Measurements from ENCODE around the gene ZBTB32. TPM values are rescaled to one million over a fixed set of nuclear protein-coding genes. Genes with fewer than 3 reads are reported as not detected.

ZBTB32 gene
- polyA plus RNA-seq, 1 of the 3 experiments (the other 2 are of a cell fraction), result not detected

DNA sequence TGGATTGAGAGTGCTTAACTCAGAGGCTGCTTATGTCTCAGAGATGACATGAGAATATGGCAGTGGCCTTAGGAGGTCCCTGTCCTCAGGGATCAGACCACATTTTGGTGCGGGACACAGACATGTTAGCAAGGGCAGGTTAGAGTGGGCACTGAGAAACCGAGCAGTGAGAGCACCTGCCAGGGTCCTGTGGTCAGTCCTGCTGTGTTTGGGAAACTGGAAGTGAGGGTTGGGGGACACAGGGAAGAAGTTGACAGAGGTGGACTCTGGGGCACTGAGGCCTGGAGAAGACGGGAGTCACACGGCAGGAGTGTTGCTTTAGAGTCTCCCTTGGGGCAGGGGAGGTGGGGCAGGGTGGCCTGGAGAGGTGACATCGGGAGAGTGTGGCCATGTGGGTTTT, 30.5 kb downstream of the ZBTB32 start:
- DNase-seq, result no peak
- H3F3A ChIP-seq (replicated peaks; ENCODE audit: insufficient read depth), result peaks cover under 1% of the 10 kb centered on the region
- 87% methylated on average over 5 of the region's 5 CpGs for WGBS (ENCODE audit: low lambda C conversion rate)
- no peak overlapping the region for H3K4me2 ChIP-seq
- H3K27me3 ChIP-seq (ENCODE audit: insufficient read depth), result no peaks in the 10 kb centered on the region
- TF ChIP-seq RFX5 (IDR thresholded peaks at IDR 0.05; ENCODE audit: low read length) (no peak), PBX3 (IDR thresholded peaks at IDR 0.05) (no peak), REST (IDR thresholded peaks at IDR 0.05; ENCODE audit: low read depth, low read length) (no peak), EP300 (IDR thresholded peaks at IDR 0.05; ENCODE audit: borderline replicate concordance in 1 of 2, low read depth in 1 of 2, low read length in 1 of 2) (no peak), MXI1 (IDR thresholded peaks at IDR 0.05; ENCODE audit: low read depth, low read length) (no peak), FOXJ3 (CRISPR knock-in tag; IDR thresholded peaks at IDR 0.05) (no peak), TAF1 (IDR thresholded peaks at IDR 0.05; ENCODE audit: borderline replicate concordance, low read depth, low read length) (no peak), TCF12 (IDR thresholded peaks at IDR 0.05) (no peak), YY1 (IDR thresholded peaks at IDR 0.05; ENCODE audit: low read depth) (no peak), RCOR1 (IDR thresholded peaks at IDR 0.05; ENCODE audit: low read length) (no peak), GABPA (IDR thresholded peaks at IDR 0.05; ENCODE audit: low read depth) (no peak)
- TF ChIP-seq, protein P1, sequence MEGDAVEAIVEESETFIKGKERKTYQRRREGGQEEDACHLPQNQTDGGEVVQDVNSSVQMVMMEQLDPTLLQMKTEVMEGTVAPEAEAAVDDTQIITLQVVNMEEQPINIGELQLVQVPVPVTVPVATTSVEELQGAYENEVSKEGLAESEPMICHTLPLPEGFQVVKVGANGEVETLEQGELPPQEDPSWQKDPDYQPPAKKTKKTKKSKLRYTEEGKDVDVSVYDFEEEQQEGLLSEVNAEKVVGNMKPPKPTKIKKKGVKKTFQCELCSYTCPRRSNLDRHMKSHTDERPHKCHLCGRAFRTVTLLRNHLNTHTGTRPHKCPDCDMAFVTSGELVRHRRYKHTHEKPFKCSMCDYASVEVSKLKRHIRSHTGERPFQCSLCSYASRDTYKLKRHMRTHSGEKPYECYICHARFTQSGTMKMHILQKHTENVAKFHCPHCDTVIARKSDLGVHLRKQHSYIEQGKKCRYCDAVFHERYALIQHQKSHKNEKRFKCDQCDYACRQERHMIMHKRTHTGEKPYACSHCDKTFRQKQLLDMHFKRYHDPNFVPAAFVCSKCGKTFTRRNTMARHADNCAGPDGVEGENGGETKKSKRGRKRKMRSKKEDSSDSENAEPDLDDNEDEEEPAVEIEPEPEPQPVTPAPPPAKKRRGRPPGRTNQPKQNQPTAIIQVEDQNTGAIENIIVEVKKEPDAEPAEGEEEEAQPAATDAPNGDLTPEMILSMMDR (IDR thresholded peaks at IDR 0.05), result no peak
- TF ChIP-seq, protein P2, sequence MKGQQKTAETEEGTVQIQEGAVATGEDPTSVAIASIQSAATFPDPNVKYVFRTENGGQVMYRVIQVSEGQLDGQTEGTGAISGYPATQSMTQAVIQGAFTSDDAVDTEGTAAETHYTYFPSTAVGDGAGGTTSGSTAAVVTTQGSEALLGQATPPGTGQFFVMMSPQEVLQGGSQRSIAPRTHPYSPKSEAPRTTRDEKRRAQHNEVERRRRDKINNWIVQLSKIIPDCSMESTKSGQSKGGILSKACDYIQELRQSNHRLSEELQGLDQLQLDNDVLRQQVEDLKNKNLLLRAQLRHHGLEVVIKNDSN (IDR thresholded peaks at IDR 0.05; ENCODE audit: borderline replicate concordance, low read depth), result no peak
- H3K9ac ChIP-seq, result no peak overlapping the region
- H3K4me1 ChIP-seq (ENCODE audit: control insufficient read depth in 1 of 2, insufficient read depth in 2 of 2, low read depth in 1 of 2, low read length in 1 of 2), result peaks cover 0 to 5% of the 10 kb centered on the region in 2 experiments; a peak in 1 of 4 replicates
- peaks cover 4 to 73% of the 10 kb centered on the region in 2 experiments for H3K36me3 ChIP-seq (replicated peaks in 1 of 2; ENCODE audit: control insufficient read depth in 1 of 2, insufficient read depth in 2 of 2, low read length in 1 of 2)
- POLR2A ChIA-PET, result no interaction called here
- no peak overlapping the region for H3K4me3 ChIP-seq (ENCODE audit: low read depth in 2 of 2, low read length in 1 of 2)
- no peaks in the 10 kb centered on the region for H3K9me2 ChIP-seq
- no peak overlapping the region for H3K27ac ChIP-seq (ENCODE audit: low read depth in 2 of 2, low read length in 1 of 2)
- no peaks in the 10 kb centered on the region for H4K20me1 ChIP-seq (ENCODE audit: insufficient read depth)
- no peaks in the 10 kb centered on the region for H3K9me3 ChIP-seq
- CTCF ChIA-PET, result interaction anchor here (1.0 kb wide), 1 partner anchor 85 kb away, joined by 3 read pairs; no protein-coding TSS in a partner anchor
- H3K79me2 ChIP-seq (ENCODE audit: insufficient read depth), result no peaks in the 10 kb centered on the region
- H2AFZ ChIP-seq (ENCODE audit: low read depth), result no peak overlapping the region
